K562 (cell line): ENCODE results near the gene CLDN24. TPM values are rescaled to one million over a fixed set of nuclear protein-coding genes. Genes with fewer than 3 reads are reported as not detected.
A peak's percentile ranks its signal among the peaks of the same experiment; 100 is the strongest.

Experiments used
- ATAC-seq: fragments of 200-7000 bp; cut with Tn5 transposase; 3 replicates; pipeline ENCODE4 v1.9.1; 2020; ENCODE audit warnings: moderate library complexity
- BruUV-seq: library from RNA; stranded (reverse); fragments of 400-500 nt; replicated peaks from 2 replicates; lab custom pipeline; 2021; lab: Mats Ljungman, UMichigan
- CTCF ChIA-PET: fragments of 300-600 bp; formaldehyde crosslinking; extraction: SDS; loops from one replicate; lab custom pipeline; 2021; ENCODE audit warnings: low intra/inter-chr PET ratio; lab: Yijun Ruan, JAX
- POLR2A ChIA-PET: fragments of 300-600, 350-650 bp; sonication (Branson Sonifier 250); formaldehyde crosslinking; extraction: SDS; loops from one replicate; lab custom pipeline; 2021; ENCODE audit warnings: antibody characterized with exemption, inconsistent platforms; lab: Yijun Ruan, JAX
- DNase-seq, 4 experiments: peaks; one replicate each; pipeline versions ENCODE4 v3.0.0 to v3.0.0-alpha.2; 2011 to 2018; ENCODE audit warnings: low spot score in 3 of 4, mixed read lengths in 3 of 4; ENCODE audit errors: extremely low read depth in 1 of 4
- FAIRE-seq: peaks from 2 replicates; lab custom pipeline; 2011; peaks lifted over from hg19 to GRCh38; lab: Jason Lieb, UNC
- H2AFZ ChIP-seq: 2 replicates; pipeline ENCODE4 v1.6.0; 2011; ENCODE audit warnings: low read depth, low read length, control low read depth, inconsistent platforms
- H3K27ac ChIP-seq: fragments of 200-600 bp; 3 replicates; pipeline ENCODE4 v1.8.0; 2011; ENCODE audit warnings: low read depth, mild to moderate bottlenecking, control low read depth, inconsistent platforms, low read length, moderate library complexity, mixed read lengths; ENCODE audit errors: extremely low read depth
- H3K27me3 ChIP-seq, 2 experiments: fragments of 300-600 bp in 1 of 2; 2 replicates in 1 of 2; 3 replicates in 1 of 2; pipeline versions ENCODE4 v1.6.0 to v1.8.0; 2011; ENCODE audit warnings: inconsistent platforms in 2 of 2, low read length in 2 of 2, mild to moderate bottlenecking in 1 of 2, mixed read lengths in 1 of 2, moderate library complexity in 1 of 2; ENCODE audit not compliant: control insufficient read depth in 2 of 2, insufficient read depth in 2 of 2
- H3K36me3 ChIP-seq: fragments of 300-600 bp; 3 replicates; pipeline ENCODE4 v1.8.0; 2011; ENCODE audit warnings: mild to moderate bottlenecking, low read length, inconsistent platforms; ENCODE audit not compliant: control insufficient read depth, insufficient read depth
- H3K4me1 ChIP-seq, 2 experiments: fragments of 200-600 bp in 1 of 2; replicated peaks in 1 of 2; 2 replicates in 1 of 2; 3 replicates in 1 of 2; pipeline versions ENCODE4 v1.5.1 to v1.8.0; 2011; ENCODE audit warnings: inconsistent platforms in 2 of 2, low read length in 2 of 2, mild to moderate bottlenecking in 1 of 2, mixed read lengths in 1 of 2, moderate library complexity in 1 of 2; ENCODE audit not compliant: control insufficient read depth in 2 of 2, insufficient read depth in 2 of 2
- H3K4me2 ChIP-seq: 2 replicates; pipeline ENCODE4 v1.6.1; 2011; ENCODE audit warnings: low read length, control low read depth, inconsistent platforms, mixed read lengths; ENCODE audit not compliant: insufficient read depth
- H3K4me3 ChIP-seq: fragments of 200-600 bp; sonication (generic), shearing (Covaris generic); 2 replicates; pipeline ENCODE4 v1.5.1; 2016; ENCODE audit warnings: control low read depth, inconsistent platforms
- H3K79me2 ChIP-seq: fragments of 200-600 bp; 3 replicates; pipeline ENCODE4 v1.8.0; 2011; ENCODE audit warnings: low read length, inconsistent platforms; ENCODE audit not compliant: control insufficient read depth, insufficient read depth
- H3K9ac ChIP-seq, 2 experiments: 2 replicates each; pipeline versions ENCODE4 v1.6.0 to v1.6.1; 2011; ENCODE audit warnings: low read depth in 2 of 2, low read length in 2 of 2, control low read depth in 1 of 2, inconsistent platforms in 1 of 2, mild to moderate bottlenecking in 1 of 2, mixed read lengths in 1 of 2; ENCODE audit not compliant: insufficient read depth in 1 of 2
- H3K9me1 ChIP-seq: one replicate; pipeline ENCODE4 v1.6.0; 2011; ENCODE audit warnings: inconsistent platforms, mild to moderate bottlenecking, low read length, moderate library complexity; ENCODE audit not compliant: control insufficient read depth, insufficient read depth
- H3K9me3 ChIP-seq: replicated peaks from 2 replicates; pipeline ENCODE4 v1.5.1; 2011; ENCODE audit warnings: low read depth, low read length, inconsistent platforms; ENCODE audit not compliant: control insufficient read depth, insufficient read depth
- H4K20me1 ChIP-seq: replicated peaks from 2 replicates; pipeline ENCODE4 v1.6.1; 2011; ENCODE audit warnings: low read length, inconsistent platforms, mixed read lengths; ENCODE audit not compliant: control insufficient read depth, insufficient read depth
- BCOR ChIP-seq: fragments of 450-650 bp; IDR thresholded peaks from 2 replicates; pipeline ENCODE4 v1.6.1; 2016
- CBFA2T2 ChIP-seq: fragments of 450-650 bp; conservative IDR thresholded peaks from 2 replicates; pipeline ENCODE4 v1.6.1; 2017; ENCODE audit warnings: mild to moderate bottlenecking
- EHMT2 ChIP-seq: fragments of 450-650 bp; IDR thresholded peaks from 2 replicates; pipeline ENCODE4 v1.6.1; 2018; ENCODE audit warnings: antibody characterized with exemption
- GTF2F1 ChIP-seq: IDR thresholded peaks from 2 replicates; pipeline ENCODE4 v1.6.1; 2011; ENCODE audit warnings: low read depth, low read length, improper control_type of control experiment
- MCM3 ChIP-seq: fragments of 450-650 bp; IDR thresholded peaks from 2 replicates; pipeline ENCODE4 v1.6.1; 2016
- NFXL1 ChIP-seq: fragments of 450-650 bp; formaldehyde crosslinking; IDR thresholded peaks from 2 replicates; pipeline ENCODE4 v1.4.0; 2021; ENCODE audit warnings: mild to moderate bottlenecking
- SRSF1 ChIP-seq: fragments of 200-400 bp; formaldehyde crosslinking; IDR thresholded peaks from 2 replicates; pipeline ENCODE4 v1.6.1; 2017; ENCODE audit warnings: mild to moderate bottlenecking, low read depth, low read length, moderate library complexity
- TAL1 ChIP-seq: fragments of 450-650 bp; IDR thresholded peaks from 2 replicates; pipeline ENCODE4 v1.6.1; 2016; ENCODE audit warnings: mild to moderate bottlenecking
- ZC3H4 ChIP-seq: sonication (generic); formaldehyde crosslinking; IDR thresholded peaks from 2 replicates; pipeline ENCODE4 v1.9.0; 2021; ENCODE audit warnings: missing genetic modification reagents, borderline replicate concordance
- ZHX1 ChIP-seq: fragments of 150-350 bp; conservative IDR thresholded peaks from 2 replicates; pipeline ENCODE4 v1.6.1; 2014; ENCODE audit warnings: low read length
- ZNF140 ChIP-seq: fragments of 250-450 bp; sonication (Bioruptor Pico); IDR thresholded peaks from 2 replicates; pipeline ENCODE4 v1.8.0; 2021; ENCODE audit warnings: moderate library complexity, mild to moderate bottlenecking, inconsistent platforms
- ZNF407 ChIP-seq: fragments of 450-650 bp; IDR thresholded peaks from 2 replicates; pipeline ENCODE4 v1.6.1; 2016; ENCODE audit warnings: low read depth
- ZNF431 ChIP-seq: sonication (generic); formaldehyde crosslinking; IDR thresholded peaks from 2 replicates; pipeline ENCODE4 v1.8.0; 2022; ENCODE audit warnings: mild to moderate bottlenecking, missing genetic modification reagents
- ZNF583 ChIP-seq: fragments of 250-450 bp; sonication (Bioruptor Pico); IDR thresholded peaks from 2 replicates; pipeline ENCODE4 v1.4.0; 2020
- WGBS: fragments of 100-300 bp; shearing (Covaris generic); methylation state at CpG from one replicate; pipeline ENCODE4 v1.1.6; 2016; ENCODE audit warnings: low coverage, mixed read lengths; ENCODE audit not compliant: insufficient coverage; ENCODE audit errors: missing lambda C conversion rate; 5-methylcytosine and 5-hydroxymethylcytosine counted together
- in situ Hi-C: fragments of 300-500 bp; cut with MboI; formaldehyde crosslinking; loops from 4 replicates; pipeline ENCODE4 v1.15.0; 2018; ENCODE audit warnings: inconsistent platforms, mixed read lengths
- intact Hi-C: fragments of 100-400 bp; cut with micrococcal nuclease; formaldehyde crosslinking; loops from 2 replicates; pipeline ENCODE4 v1.14.2; 2022
- polyA plus RNA-seq, 8 experiments: library from polyadenylated mRNA; depleted of rRNA in 4 of 8; stranded (reverse) in 5 of 8; unstranded in 3 of 8; fragments of >200 nt; fragmentation: Nextera tagmentation in 2 of 8; fragmentation: Illumina TruSeq in 1 of 8; extraction: Ambion mirVana in 2 of 8; extraction: Trizol in 1 of 8; gene quantifications; 2 replicates each; pipeline versions ENCODE4 v1.2.1 to v1.2.3, GENCODE V29; 2011 to 2014; ENCODE audit warnings: inconsistent platforms in 1 of 8, missing spikeins in 1 of 8
- total RNA-seq, 7 experiments: library from RNA; depleted of rRNA in 6 of 7; stranded (reverse); fragments of >200 nt in 6 of 7; fragmentation: Illumina TruSeq in 2 of 7; extraction: Trizol in 2 of 7; gene quantifications; 2 replicates each; pipeline versions ENCODE4 v1.2.1 to v1.2.3, GENCODE V29; 2011 to 2021; ENCODE audit warnings: low replicate concordance in 1 of 7

Gene CLDN24
- total and polyA plus RNA-seq, 9 of the 15 experiments (the other 6 are each of a cell fraction or from before 2014, with no cell fraction given), result not detected

- Histone ChIP-seq H3K36me3 (no peaks in the 10 kb centered on the region), H3K27me3 (peaks cover 2 to 21% of the 10 kb centered on the region in 2 experiments; a peak in 2 of 5 replicates), H3K4me2 (no peak overlapping the region; the same call in 1 of the 2 replicates), H3K9ac (no peak overlapping the region), H3K4me1 (peaks cover 0 to 8% of the 10 kb centered on the region in 2 experiments; a peak in 3 of 5 replicates), H2AFZ (peak overlapping the region; percentile 67), H3K4me3 (no peak overlapping the region), H4K20me1 (no peaks in the 10 kb centered on the region), H3K79me2 (no peaks in the 10 kb centered on the region), H3K27ac (peak overlapping the region; percentile 47; the same call in 1 of the 3 replicates), H3K9me1 (no peaks in the 10 kb centered on the region), H3K9me3 (no peaks in the 10 kb centered on the region)
- DNase-seq (peak in 1 of 4 experiments; percentile 32), FAIRE-seq (no peak), ATAC-seq (peak; percentile 49)
- ChIA-PET POLR2A (no interaction called here), CTCF (no interaction called here)
- intact Hi-C loops, result no loop called here
- BruUV-seq, result no TSS peak
- in situ Hi-C loops, result no loop called here
- WGBS, result 23% methylated on average over 3 of the region's 3 CpGs
- TF ChIP-seq ZC3H4 (CRISPR knock-in tag) (no peak), GTF2F1 (no peak), ZNF407 (no peak), SRSF1 (no peak), ZHX1 (no peak), TAL1 (no peak), ZNF140 (CRISPR knock-in tag) (no peak), CBFA2T2 (0 out of 2 replicates have a peak, but pooled peaks have one; percentile 12), BCOR (no peak), NFXL1 (CRISPR knock-in tag) (no peak), MCM3 (no peak), ZNF431 (no peak), EHMT2 (0 out of 2 replicates have a peak, but pooled peaks have one; percentile 27), ZNF583 (CRISPR knock-in tag) (no peak)
These were observed 13.2 kb upstream of the CLDN24 start for GRCh38 chr4:183335369-183335940.
